Neural crest cell (in vitro differentiated cells): ENCODE measurements around the gene LZTS3. TPM values are rescaled to one million over a fixed set of nuclear protein-coding genes. Genes with fewer than 3 reads are reported as not detected.

Source experiments
- DNase-seq: peaks from one replicate; pipeline ENCODE4 v3.0.0; 2021; ENCODE audit warnings: low read depth, mixed read lengths, low spot score
- H3K27ac Mint-ChIP-seq: one replicate; pipeline ENCODE4 v1.8.0; 2021; ENCODE audit warnings: mild to moderate bottlenecking, mixed read lengths; ENCODE audit not compliant: unreplicated experiment
- H3K27me3 Mint-ChIP-seq: 2 replicates; pipeline ENCODE4 v1.8.0; 2021; ENCODE audit warnings: low read depth, mild to moderate bottlenecking, mixed read lengths
- H3K36me3 Mint-ChIP-seq: 2 replicates; pipeline ENCODE4 v1.8.0; 2021; ENCODE audit warnings: low read depth, mild to moderate bottlenecking, mixed read lengths
- H3K4me1 Mint-ChIP-seq: 2 replicates; pipeline ENCODE4 v1.8.0; 2021; ENCODE audit warnings: mixed read lengths
- H3K4me3 Mint-ChIP-seq: one replicate; pipeline ENCODE4 v1.8.0; 2021; ENCODE audit warnings: mild to moderate bottlenecking, mixed read lengths
- H3K9me3 Mint-ChIP-seq: 2 replicates; pipeline ENCODE4 v1.8.0; 2021; ENCODE audit warnings: mixed read lengths
- total RNA-seq: library from RNA; stranded (reverse); gene quantifications from 2 replicates; pipeline ENCODE4 v1.2.1, GENCODE V29; 2021
- TF ChIP-seq, protein P1 (sequence below): fragments of 200-600 bp; sonication (generic); conservative IDR thresholded peaks from 2 replicates; pipeline ENCODE4 v1.5.0; 2021; ENCODE audit warnings: antibody characterized with exemption, mild to moderate bottlenecking

Gene LZTS3
- total RNA-seq, 1 donor from 2014 or later = 10.8 TPM

DNA sequence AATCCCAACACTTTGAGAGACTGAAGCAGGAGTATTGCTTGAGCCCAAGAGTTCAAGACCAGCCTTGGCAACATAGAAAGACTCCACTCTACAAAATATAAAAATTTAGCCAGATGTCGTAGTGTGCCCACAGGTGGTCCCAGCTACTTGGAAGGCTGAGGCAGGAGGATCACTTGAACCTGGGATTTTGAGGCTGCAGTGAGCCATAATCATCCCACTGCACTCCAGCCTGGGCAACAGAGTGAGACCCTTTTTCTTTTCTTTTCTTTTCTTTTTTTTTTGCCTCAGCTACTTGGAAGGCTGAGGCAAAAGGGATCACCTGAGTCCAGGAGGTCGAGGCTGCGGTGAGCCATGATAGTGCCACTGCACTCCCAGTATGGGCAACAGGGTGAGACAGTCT, 31.6 kb downstream of the LZTS3 start:
- Mint-ChIP-seq H3K4me1 (no peaks in the 10 kb centered on the region), H3K4me3 (no peak overlapping the region), H3K27ac (no peak overlapping the region), H3K27me3 (no peaks in the 10 kb centered on the region), H3K36me3 (peaks cover 9% of the 10 kb centered on the region), H3K9me3 (peaks cover 2% of the 10 kb centered on the region)
- TF ChIP-seq, protein P1, sequence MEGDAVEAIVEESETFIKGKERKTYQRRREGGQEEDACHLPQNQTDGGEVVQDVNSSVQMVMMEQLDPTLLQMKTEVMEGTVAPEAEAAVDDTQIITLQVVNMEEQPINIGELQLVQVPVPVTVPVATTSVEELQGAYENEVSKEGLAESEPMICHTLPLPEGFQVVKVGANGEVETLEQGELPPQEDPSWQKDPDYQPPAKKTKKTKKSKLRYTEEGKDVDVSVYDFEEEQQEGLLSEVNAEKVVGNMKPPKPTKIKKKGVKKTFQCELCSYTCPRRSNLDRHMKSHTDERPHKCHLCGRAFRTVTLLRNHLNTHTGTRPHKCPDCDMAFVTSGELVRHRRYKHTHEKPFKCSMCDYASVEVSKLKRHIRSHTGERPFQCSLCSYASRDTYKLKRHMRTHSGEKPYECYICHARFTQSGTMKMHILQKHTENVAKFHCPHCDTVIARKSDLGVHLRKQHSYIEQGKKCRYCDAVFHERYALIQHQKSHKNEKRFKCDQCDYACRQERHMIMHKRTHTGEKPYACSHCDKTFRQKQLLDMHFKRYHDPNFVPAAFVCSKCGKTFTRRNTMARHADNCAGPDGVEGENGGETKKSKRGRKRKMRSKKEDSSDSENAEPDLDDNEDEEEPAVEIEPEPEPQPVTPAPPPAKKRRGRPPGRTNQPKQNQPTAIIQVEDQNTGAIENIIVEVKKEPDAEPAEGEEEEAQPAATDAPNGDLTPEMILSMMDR = no peak
- no peak for DNase-seq

DNA sequence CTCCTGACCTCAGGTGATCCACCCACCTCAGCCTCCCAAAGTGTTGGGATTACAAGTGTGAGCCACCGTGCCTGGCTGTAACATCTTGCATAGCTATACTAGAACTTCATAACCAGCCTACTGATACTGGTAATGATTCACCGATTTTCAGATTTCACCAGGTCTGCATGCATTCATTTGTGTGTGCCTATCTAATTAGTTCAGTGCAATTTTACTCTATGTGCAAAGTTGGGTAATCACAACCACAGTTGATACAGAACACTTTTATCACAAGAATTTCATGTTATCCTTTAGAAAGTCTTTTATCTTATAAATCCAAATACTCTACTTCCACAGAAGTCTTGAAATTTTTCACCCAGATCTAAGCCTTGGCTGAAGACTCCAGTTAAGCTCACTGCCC, 35.9 kb downstream of the LZTS3 start:
- no peak overlapping the region for H3K27ac Mint-ChIP-seq
- H3K4me1 Mint-ChIP-seq = no peaks in the 10 kb centered on the region
- no peaks in the 10 kb centered on the region for H3K36me3 Mint-ChIP-seq

DNA sequence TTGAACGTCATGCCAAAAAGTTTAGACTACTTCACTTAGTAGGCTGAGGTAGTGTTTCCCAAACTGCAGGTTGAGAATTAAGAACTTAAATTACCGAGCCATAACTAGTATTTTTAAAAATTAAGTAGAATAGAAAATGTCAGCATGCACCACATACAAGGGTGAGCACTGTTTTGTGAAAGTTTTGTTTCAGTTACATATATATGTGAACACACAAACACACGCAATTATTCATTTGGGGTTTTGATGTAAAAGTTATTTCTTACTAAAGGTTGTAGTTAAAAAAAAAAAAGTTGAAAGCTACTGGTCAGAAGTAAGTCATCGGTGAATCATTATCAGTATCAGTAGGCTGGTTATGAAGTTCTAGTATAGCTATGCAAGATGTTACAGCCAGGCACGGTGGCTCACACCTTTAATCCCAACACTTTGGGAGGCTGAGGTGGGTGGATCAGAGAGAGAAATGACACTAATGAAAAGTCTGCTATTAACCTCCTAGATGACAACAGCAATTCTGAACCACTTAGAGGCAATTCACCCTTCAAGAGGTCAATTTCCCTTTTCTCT, 37.8 kb downstream of the LZTS3 start:
- Mint-ChIP-seq H3K4me1 (no peaks in the 10 kb centered on the region), H3K4me3 (no peak overlapping the region), H3K27ac (no peak overlapping the region), H3K27me3 (no peaks in the 10 kb centered on the region), H3K36me3 (no peaks in the 10 kb centered on the region), H3K9me3 (no peaks in the 10 kb centered on the region)
- TF ChIP-seq, protein P1 = no peak
- DNase-seq = no peak

More for the DNA sequence above, 35.9 kb downstream of the LZTS3 start:
- H3K9me3 Mint-ChIP-seq = no peaks in the 10 kb centered on the region
- DNase-seq = no peak
- no peak overlapping the region for H3K4me3 Mint-ChIP-seq
- no peaks in the 10 kb centered on the region for H3K27me3 Mint-ChIP-seq
- TF ChIP-seq, protein P1 = no peak

DNA sequence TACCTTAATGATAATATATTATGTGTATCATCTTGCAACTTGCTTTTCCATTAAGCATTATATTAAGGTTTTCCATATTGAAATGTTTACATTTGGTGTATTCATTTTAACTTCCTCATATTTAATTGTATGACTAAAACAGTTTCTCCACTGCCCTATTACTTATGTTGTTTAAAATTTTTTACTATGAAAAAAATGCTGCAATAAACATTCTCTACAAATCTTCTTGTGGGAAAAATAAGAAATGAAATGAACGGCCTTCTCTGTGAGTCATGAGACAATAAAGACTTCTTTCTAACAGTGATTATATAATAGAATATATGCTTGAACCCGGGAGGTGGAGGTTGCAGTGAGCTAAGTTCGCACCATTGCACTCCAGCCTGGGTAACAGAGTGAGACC, 39.2 kb downstream of the LZTS3 start:
- H3K36me3 Mint-ChIP-seq = no peaks in the 10 kb centered on the region
- no peaks in the 10 kb centered on the region for H3K4me1 Mint-ChIP-seq
- H3K27ac Mint-ChIP-seq = no peak overlapping the region
- H3K27me3 Mint-ChIP-seq = no peaks in the 10 kb centered on the region
- H3K9me3 Mint-ChIP-seq = no peaks in the 10 kb centered on the region
- no peak for DNase-seq
- TF ChIP-seq, protein P1 = no peak
- no peak overlapping the region for H3K4me3 Mint-ChIP-seq

DNA sequence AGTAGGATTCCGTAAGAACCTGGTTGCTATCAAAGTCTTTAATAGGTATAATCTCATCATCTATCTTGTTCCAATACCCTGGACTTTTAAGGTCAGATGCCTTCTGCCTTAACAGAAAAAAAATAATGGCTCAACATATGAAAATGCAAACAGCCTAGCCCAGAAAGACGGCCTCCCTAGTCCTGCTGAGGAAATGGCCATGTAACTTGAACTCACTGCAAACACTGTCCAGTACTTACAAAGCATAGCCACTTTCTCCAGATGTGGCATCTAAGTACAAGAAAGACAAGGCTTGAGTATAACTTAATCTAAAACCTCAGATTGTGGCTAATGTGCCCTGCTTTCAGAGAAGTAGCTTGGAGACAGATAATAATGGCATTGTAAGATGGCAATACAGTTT, 40.2 kb downstream of the LZTS3 start:
- TF ChIP-seq, protein P1 = no peak
- no peaks in the 10 kb centered on the region for H3K27me3 Mint-ChIP-seq
- no peaks in the 10 kb centered on the region for H3K9me3 Mint-ChIP-seq
- DNase-seq = no peak
- no peaks in the 10 kb centered on the region for H3K4me1 Mint-ChIP-seq
- H3K36me3 Mint-ChIP-seq = peaks cover 2% of the 10 kb centered on the region
- no peak overlapping the region for H3K4me3 Mint-ChIP-seq
- H3K27ac Mint-ChIP-seq = no peak overlapping the region
